Fibroblast of lung (primary cell): ENCODE data around the gene HNF4A.

Source experiments
- CTCF ChIP-seq, 2 donors: IDR thresholded peaks in 1 of 2; conservative IDR thresholded peaks in 1 of 2; 1 replicate in 1 of 2; 2 replicates in 1 of 2; pipeline ENCODE4 v1.5.1; 2011 to 2012; ENCODE audit warnings: low read length in 2 of 2, control low read depth in 1 of 2, inconsistent platforms in 1 of 2, low read depth in 1 of 2, mild to moderate bottlenecking in 1 of 2
- EZH2 ChIP-seq: IDR thresholded peaks from 2 replicates; pipeline ENCODE4 v1.5.1; 2012; ENCODE audit warnings: low read length, control low read depth, mild to moderate bottlenecking; ENCODE audit errors: missing control alignments

DNA sequence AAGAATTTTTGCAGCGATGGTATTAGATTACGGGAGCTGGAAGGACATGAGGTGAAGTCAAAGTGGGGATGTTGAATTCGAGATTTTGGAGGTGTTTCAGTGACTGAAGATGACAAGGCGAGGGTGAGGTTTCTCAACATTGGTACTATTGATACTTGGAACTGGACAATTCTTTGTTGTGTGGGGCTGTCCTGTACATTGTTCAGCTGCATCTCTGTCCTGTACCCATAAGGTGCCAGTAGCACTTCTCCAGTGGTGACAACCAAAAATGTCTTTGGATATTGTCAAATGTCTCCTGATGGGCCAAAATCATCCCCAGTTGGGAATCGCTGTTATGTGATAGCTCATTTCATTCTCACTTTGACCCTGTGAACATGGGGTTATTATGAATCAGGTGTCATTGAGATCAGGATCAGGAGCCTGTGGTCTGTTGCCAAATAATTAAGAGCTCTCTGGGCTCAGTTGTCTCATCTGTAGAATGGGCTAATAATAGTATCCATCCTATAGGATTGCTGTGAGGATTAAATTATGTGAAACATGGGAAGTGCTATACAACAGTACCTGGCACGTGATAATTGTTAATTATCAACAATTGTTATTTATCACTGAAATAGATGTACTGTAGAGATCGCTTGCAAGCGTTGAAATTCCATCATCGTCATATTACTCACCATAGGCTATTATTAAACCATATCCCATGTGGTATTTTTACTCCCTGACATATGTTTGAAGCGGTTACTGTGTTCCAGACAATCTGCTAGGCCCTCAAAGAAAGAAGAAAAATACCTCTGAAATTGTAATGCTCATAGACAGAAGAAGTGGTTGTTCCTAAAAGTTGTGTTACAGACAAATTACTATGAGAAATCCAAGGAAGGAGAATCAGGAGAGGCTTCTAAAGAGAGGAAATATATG, 71.6 kb downstream of the HNF4A start:
- TF ChIP-seq CTCF (conservative IDR thresholded peaks at IDR 0.05 in 1 of 2, IDR thresholded peaks at IDR 0.05 in 1 of 2; ENCODE audit: low read depth in 1 of 2, low read length in 2 of 2) (no peak), EZH2 (no peak)
